Peyer's patch (tissue), 4 donors: ENCODE measurements around the gene R3HDM2. TPM values are rescaled to one million over a fixed set of nuclear protein-coding genes. Genes with fewer than 3 reads are reported as not detected.

ENCODE experiments used
- DNase-seq, 3 donors: peaks; one replicate each; pipeline ENCODE4 v3.0.0-alpha.2; 2017 to 2019
- H3K27ac ChIP-seq, 4 donors: fragments of 200-600 bp; sonication (generic); one replicate each; pipeline ENCODE4 v1.5.1; 2016 to 2019
- H3K27me3 ChIP-seq, 2 donors: fragments of 200-600 bp; sonication (generic); one replicate each; pipeline ENCODE4 v1.5.1; 2019
- H3K36me3 ChIP-seq, 3 donors: fragments of 200-600 bp; sonication (generic); one replicate each; pipeline ENCODE4 v1.5.1; 2016 to 2019
- H3K4me1 ChIP-seq, 4 donors: fragments of 200-600 bp; sonication (generic); one replicate each; pipeline ENCODE4 v1.5.1; 2016 to 2019
- H3K4me3 ChIP-seq, 4 donors: fragments of 200-600 bp; sonication (generic); 1 replicate in 3 of 4; 2 replicates in 1 of 4; pipeline ENCODE4 v1.5.1; 2016 to 2019; ENCODE audit warnings: mild to moderate bottlenecking in 1 of 4
- H3K9me3 ChIP-seq, 4 donors: fragments of 200-600 bp; sonication (generic); one replicate each; pipeline ENCODE4 v1.5.1; 2016 to 2019; ENCODE audit warnings: mild to moderate bottlenecking in 1 of 4
- CTCF ChIP-seq, 6 experiments: fragments of 450-650 bp in 4 of 6; fragments of 200-600 bp in 2 of 6; sonication (generic) in 1 of 6; IDR thresholded peaks; one replicate each; pipeline ENCODE4 v1.5.1; 2017 to 2019; ENCODE audit warnings: antibody characterized with exemption in 6 of 6, mild to moderate bottlenecking in 3 of 6, moderate library complexity in 1 of 6
- POLR2A ChIP-seq, 2 donors: fragments of 450-650 bp; IDR thresholded peaks; one replicate each; pipeline ENCODE4 v1.5.1; 2017; ENCODE audit warnings: antibody characterized with exemption in 2 of 2, mild to moderate bottlenecking in 2 of 2, moderate library complexity in 2 of 2
- total RNA-seq, 4 donors: library from RNA; depleted of rRNA; stranded (reverse); fragments of >200 nt; gene quantifications; one replicate each; pipeline ENCODE4 v1.1.0, GENCODE V29; 2016

The R3HDM2 gene
- total RNA-seq, 4 donors from 2014 or later, result 23.1 to 145 (median 54.8) TPM

GRCh38 chr12:57476993-57477709 lies 46.3 kb upstream of the R3HDM2 start:
- peak in 1 of 3 donors; percentile 45 for DNase-seq
- Histone ChIP-seq H3K27me3 (peaks cover 0 to 11% of the 10 kb centered on the region in 2 donors), H3K27ac (peak overlapping the region; percentile 78 to 95 (median 84)), H3K4me3 (peak overlapping the region; percentile 43 to 56 (median 46)), H3K36me3 (peaks cover 0 to 5% (median 0%) of the 10 kb centered on the region in 3 donors), H3K9me3 (no peaks in the 10 kb centered on the region), H3K4me1 (peaks cover 4 to 36% (median 22%) of the 10 kb centered on the region in 4 donors)
- TF ChIP-seq CTCF (IDR thresholded peaks at IDR 0.05) (no peak), POLR2A (IDR thresholded peaks at IDR 0.05) (no peak)

GRCh38 chr12:57476162-57476992 lies 45.5 kb upstream of the R3HDM2 start:
- Histone ChIP-seq H3K36me3 (peaks cover 0 to 9% (median 0%) of the 10 kb centered on the region in 3 donors), H3K27ac (peak overlapping the region; percentile 78 to 95 (median 84)), H3K4me1 (peaks cover 8 to 36% (median 25%) of the 10 kb centered on the region in 4 donors), H3K27me3 (peaks cover 0 to 11% of the 10 kb centered on the region in 2 donors), H3K9me3 (no peaks in the 10 kb centered on the region), H3K4me3 (peak overlapping the region; percentile 43 to 56 (median 46))
- peak in 5 of 6 experiments; percentile 20 to 47 (median 28) for TF ChIP-seq CTCF (IDR thresholded peaks at IDR 0.05)
- TF ChIP-seq POLR2A (IDR thresholded peaks at IDR 0.05), result no peak
- peak; percentile 52 to 72 (median 69) for DNase-seq

- Histone ChIP-seq H3K27me3 (peaks cover 0 to 11% of the 10 kb centered on the region in 2 donors), H3K27ac (peak overlapping the region in 3 of 4 donors; percentile 82 to 95 (median 87)), H3K4me1 (peaks cover 8 to 33% (median 27%) of the 10 kb centered on the region in 4 donors), H3K36me3 (peaks cover 0 to 9% (median 0%) of the 10 kb centered on the region in 3 donors), H3K9me3 (no peaks in the 10 kb centered on the region), H3K4me3 (peak overlapping the region; percentile 43 to 56 (median 46))
- DNase-seq, result peak in 1 of 3 donors; percentile 59
- TF ChIP-seq CTCF (IDR thresholded peaks at IDR 0.05), result no peak
- TF ChIP-seq POLR2A (IDR thresholded peaks at IDR 0.05), result no peak
These were observed 44.7 kb upstream of the R3HDM2 start for GRCh38 chr12:57475271-57476161.

GRCh38 chr12:57474862-57475261 lies 44.0 kb upstream of the R3HDM2 start:
- Histone ChIP-seq H3K4me3 (peak overlapping the region in 2 of 4 donors; percentile 44 to 47), H3K4me1 (peaks cover 8 to 36% (median 22%) of the 10 kb centered on the region in 4 donors), H3K27me3 (peaks cover 0 to 11% of the 10 kb centered on the region in 2 donors), H3K36me3 (peaks cover 0 to 9% (median 0%) of the 10 kb centered on the region in 3 donors), H3K9me3 (no peaks in the 10 kb centered on the region), H3K27ac (no peak overlapping the region)
- TF ChIP-seq CTCF (IDR thresholded peaks at IDR 0.05) (no peak), POLR2A (IDR thresholded peaks at IDR 0.05) (no peak)
- DNase-seq, result no peak

- Histone ChIP-seq H3K36me3 (peaks cover 0 to 9% (median 0%) of the 10 kb centered on the region in 3 donors), H3K4me3 (no peak overlapping the region), H3K4me1 (peaks cover 8 to 36% (median 21%) of the 10 kb centered on the region in 4 donors), H3K27ac (no peak overlapping the region), H3K9me3 (no peaks in the 10 kb centered on the region), H3K27me3 (peaks cover 0 to 11% of the 10 kb centered on the region in 2 donors)
- no peak for DNase-seq
- TF ChIP-seq POLR2A (IDR thresholded peaks at IDR 0.05), result no peak
- no peak for TF ChIP-seq CTCF (IDR thresholded peaks at IDR 0.05)
These were observed 43.6 kb upstream of the R3HDM2 start for GRCh38 chr12:57474430-57474829.
